GM23338 (cell line): ENCODE data around the gene NEIL1. TPM values are rescaled to one million over a fixed set of nuclear protein-coding genes. Genes with fewer than 3 reads are reported as not detected.

ENCODE experiments used
- ATAC-seq: fragments of 200-7000 bp; cut with Tn5 transposase; 3 replicates; pipeline ENCODE4 v1.9.1; 2020
- DNase-seq: peaks from one replicate; pipeline ENCODE4 v3.0.0-alpha.2; 2015; ENCODE audit warnings: low spot score
- H2AFZ ChIP-seq: fragments of 200-600 bp; sonication (generic); 2 replicates; pipeline ENCODE4 v1.8.0; 2016; ENCODE audit warnings: antibody characterized with exemption, mild to moderate bottlenecking, moderate library complexity
- H3F3A ChIP-seq: fragments of 200-600 bp; sonication (generic); replicated peaks from 2 replicates; pipeline ENCODE4 v1.8.0; 2017; ENCODE audit warnings: antibody characterized with exemption, mixed run types, low read depth
- H3K27ac ChIP-seq: fragments of 200-600 bp; sonication (generic); 2 replicates; pipeline ENCODE4 v1.6.1; 2016; ENCODE audit warnings: low read depth
- H3K27me3 ChIP-seq: fragments of 200-600 bp; sonication (generic); 2 replicates; pipeline ENCODE4 v1.8.0; 2016; ENCODE audit warnings: mild to moderate bottlenecking, mixed run types, moderate library complexity; ENCODE audit not compliant: insufficient read depth
- H3K36me3 ChIP-seq: fragments of 200-600 bp; sonication (generic); 2 replicates; pipeline ENCODE4 v1.8.0; 2016; ENCODE audit warnings: mild to moderate bottlenecking; ENCODE audit not compliant: insufficient read depth
- H3K4me1 ChIP-seq: fragments of 200-600 bp; sonication (generic); 2 replicates; pipeline ENCODE4 v1.8.0; 2016; ENCODE audit warnings: mild to moderate bottlenecking, moderate library complexity; ENCODE audit not compliant: insufficient read depth
- H3K4me2 ChIP-seq: fragments of 200-600 bp; sonication (generic); 2 replicates; pipeline ENCODE4 v1.7.1; 2017; ENCODE audit warnings: mixed run types
- H3K4me3 ChIP-seq: fragments of 200-600 bp; sonication (generic); 2 replicates; pipeline ENCODE4 v1.6.1; 2016; ENCODE audit warnings: mixed run types
- H3K79me2 ChIP-seq: fragments of 200-600 bp; sonication (generic); replicated peaks from 2 replicates; pipeline ENCODE4 v1.8.0; 2017; ENCODE audit warnings: mild to moderate bottlenecking; ENCODE audit not compliant: insufficient read depth
- H3K9me2 ChIP-seq: fragments of 200-600 bp; sonication (generic); 2 replicates; pipeline ENCODE4 v1.8.0; 2017; ENCODE audit not compliant: insufficient read depth
- H4K20me1 ChIP-seq: fragments of 200-600 bp; sonication (generic); replicated peaks from 2 replicates; pipeline ENCODE4 v1.8.0; 2017; ENCODE audit warnings: mild to moderate bottlenecking; ENCODE audit not compliant: insufficient read depth
- H3K27ac Mint-ChIP-seq: 2 replicates; pipeline ENCODE4 v1.8.0; 2020; ENCODE audit warnings: inconsistent platforms, mild to moderate bottlenecking, moderate library complexity, mixed read lengths
- H3K27me3 Mint-ChIP-seq: 3 replicates; pipeline ENCODE4 v1.8.0; 2022; ENCODE audit warnings: low read depth, mild to moderate bottlenecking, moderate library complexity, mixed read lengths, inconsistent platforms; ENCODE audit not compliant: insufficient read depth, poor library complexity
- H3K36me3 Mint-ChIP-seq: 3 replicates; pipeline ENCODE4 v1.8.0; 2021; ENCODE audit warnings: low read depth, mild to moderate bottlenecking, inconsistent platforms, moderate library complexity, mixed read lengths
- H3K4me1 Mint-ChIP-seq: 3 replicates; pipeline ENCODE4 v1.8.0; 2020; ENCODE audit warnings: mild to moderate bottlenecking, inconsistent platforms, mixed read lengths
- H3K4me3 Mint-ChIP-seq: 3 replicates; pipeline ENCODE4 v1.8.0; 2021; ENCODE audit warnings: moderate library complexity, mild to moderate bottlenecking, inconsistent platforms, mixed read lengths
- H3K9me3 Mint-ChIP-seq: 3 replicates; pipeline ENCODE4 v1.8.0; 2020; ENCODE audit warnings: moderate library complexity, mild to moderate bottlenecking, inconsistent platforms, mixed read lengths
- CREB1 ChIP-seq: fragments of 250-450 bp; sonication (Bioruptor Pico); IDR thresholded peaks from 2 replicates; pipeline ENCODE4 v1.5.0; 2020; ENCODE audit warnings: low read depth, mild to moderate bottlenecking, moderate library complexity
- CTCF ChIP-seq, 2 experiments: fragments of 200-600 bp in 1 of 2; sonication (generic) in 1 of 2; conservative IDR thresholded peaks; 2 replicates each; pipeline versions ENCODE4 v1.5.1 to v1.6.1; 2016 to 2017; ENCODE audit warnings: antibody characterized with exemption in 2 of 2, low read depth in 2 of 2, mild to moderate bottlenecking in 2 of 2, moderate library complexity in 1 of 2
- ETS1 ChIP-seq: IDR thresholded peaks from 2 replicates; pipeline ENCODE4 v1.6.1; 2016; ENCODE audit warnings: antibody characterized with exemption
- EZH2 ChIP-seq: fragments of 200-600 bp; sonication (generic); IDR thresholded peaks from one replicate; pipeline ENCODE4 v1.8.0; 2017; ENCODE audit warnings: antibody characterized with exemption, mild to moderate bottlenecking, low read depth; ENCODE audit not compliant: unreplicated experiment
- EZH2phosphoT487 ChIP-seq: fragments of 200-600 bp; sonication (generic); IDR thresholded peaks from one replicate; pipeline ENCODE4 v1.8.1; 2018; ENCODE audit warnings: antibody characterized with exemption; ENCODE audit not compliant: unreplicated experiment
- JUNB ChIP-seq: IDR thresholded peaks from one replicate; pipeline ENCODE4 v1.6.1; 2016; ENCODE audit warnings: antibody characterized with exemption; ENCODE audit not compliant: unreplicated experiment
- NANOG ChIP-seq: IDR thresholded peaks from 2 replicates; pipeline ENCODE4 v1.6.1; 2016; ENCODE audit warnings: antibody characterized with exemption, borderline replicate concordance
- POLR2AphosphoS5 ChIP-seq: IDR thresholded peaks from 2 replicates; pipeline ENCODE4 v1.6.1; 2016; ENCODE audit warnings: antibody characterized with exemption, low read depth
- REST ChIP-seq: IDR thresholded peaks from one replicate; pipeline ENCODE4 v1.6.1; 2018; ENCODE audit warnings: antibody characterized with exemption; ENCODE audit not compliant: unreplicated experiment
- STAT1 ChIP-seq: IDR thresholded peaks from one replicate; pipeline ENCODE4 v1.6.1; 2016; ENCODE audit warnings: antibody characterized with exemption; ENCODE audit not compliant: unreplicated experiment
- ZNF114 ChIP-seq: fragments of 250-450 bp; sonication (Bioruptor Pico); IDR thresholded peaks from 2 replicates; pipeline ENCODE4 v1.5.0; 2020; ENCODE audit warnings: mild to moderate bottlenecking, moderate library complexity
- ZNF331 ChIP-seq: fragments of 250-450 bp; sonication (Bioruptor Pico); IDR thresholded peaks from 2 replicates; pipeline ENCODE4 v1.5.0; 2020; ENCODE audit warnings: low read depth, mild to moderate bottlenecking, moderate library complexity
- polyA plus RNA-seq: library from polyadenylated mRNA; unstranded; fragments of >200 nt; fragmentation: Nextera tagmentation; extraction: Ambion mirVana; gene quantifications from 2 replicates; pipeline ENCODE4 v1.2.1, GENCODE V29; 2016
- total RNA-seq: library from RNA; depleted of rRNA; stranded (reverse); fragments of >200 nt; shearing (Covaris generic); gene quantifications from 2 replicates; pipeline ENCODE4 v1.2.3, GENCODE V29; 2014
- TF ChIP-seq, protein P1 (sequence below): fragments of 250-450 bp; sonication (Bioruptor Pico); IDR thresholded peaks from 2 replicates; pipeline ENCODE4 v1.5.0; 2020; ENCODE audit warnings: mild to moderate bottlenecking, moderate library complexity

The NEIL1 gene
- total and polyA plus RNA-seq, 2 experiments from 2014 or later = 6.2 to 17.0 TPM

DNA sequence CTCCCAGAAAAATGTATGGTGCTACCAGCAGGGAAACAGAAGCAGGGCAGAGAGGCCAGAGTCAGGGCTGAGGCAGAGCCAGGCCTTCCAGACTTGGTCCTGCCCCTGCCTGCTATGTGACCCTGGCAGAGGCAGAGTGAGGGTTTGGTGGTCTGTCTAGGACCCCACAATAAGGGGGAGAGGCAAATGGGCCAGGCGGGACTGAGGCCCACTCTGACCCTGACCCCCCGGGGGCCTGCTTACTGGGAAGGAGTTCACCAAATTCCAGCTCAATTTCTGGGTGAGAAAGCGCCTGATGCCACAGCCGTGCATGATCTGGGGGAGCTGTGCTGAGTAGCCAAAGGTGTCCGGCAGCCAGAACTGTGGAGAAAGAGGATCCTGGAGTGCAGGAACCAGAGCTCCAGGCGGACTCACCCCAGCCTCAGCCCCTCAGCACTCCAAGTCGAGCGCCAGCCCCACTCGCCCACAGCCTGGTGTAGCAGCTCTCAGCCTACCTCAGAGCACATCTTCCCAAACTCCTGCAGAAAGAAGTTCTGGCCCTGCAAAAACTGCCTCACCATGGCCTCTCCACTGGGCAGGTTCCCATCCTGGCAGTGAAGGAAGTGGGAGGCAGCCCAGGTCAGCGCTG lies 14.6 kb downstream of the NEIL1 start:
- Histone ChIP-seq H3K27me3 (no peaks in the 10 kb centered on the region), H3K36me3 (no peaks in the 10 kb centered on the region), H3F3A (no peaks in the 10 kb centered on the region), H3K4me1 (no peaks in the 10 kb centered on the region), H3K4me2 (no peak overlapping the region), H3K27ac (no peak overlapping the region), H3K79me2 (no peaks in the 10 kb centered on the region), H3K9me2 (no peaks in the 10 kb centered on the region), H2AFZ (no peak overlapping the region), H3K4me3 (no peak overlapping the region), H4K20me1 (no peaks in the 10 kb centered on the region)
- Mint-ChIP-seq H3K4me1 (no peaks in the 10 kb centered on the region; the same call in 2 of the 3 replicates), H3K27me3 (peaks cover 15% of the 10 kb centered on the region), H3K27ac (no peak overlapping the region), H3K4me3 (no peak overlapping the region), H3K36me3 (peaks cover 36% of the 10 kb centered on the region), H3K9me3 (no peaks in the 10 kb centered on the region)
- TF ChIP-seq STAT1 = no peak
- no peak for TF ChIP-seq POLR2AphosphoS5
- no peak for TF ChIP-seq CTCF (conservative IDR thresholded peaks at IDR 0.05; ENCODE audit: low read depth in 2 of 2)
- TF ChIP-seq NANOG = no peak
- TF ChIP-seq CREB1 (CRISPR knock-in tag) = no peak
- TF ChIP-seq, protein P1, sequence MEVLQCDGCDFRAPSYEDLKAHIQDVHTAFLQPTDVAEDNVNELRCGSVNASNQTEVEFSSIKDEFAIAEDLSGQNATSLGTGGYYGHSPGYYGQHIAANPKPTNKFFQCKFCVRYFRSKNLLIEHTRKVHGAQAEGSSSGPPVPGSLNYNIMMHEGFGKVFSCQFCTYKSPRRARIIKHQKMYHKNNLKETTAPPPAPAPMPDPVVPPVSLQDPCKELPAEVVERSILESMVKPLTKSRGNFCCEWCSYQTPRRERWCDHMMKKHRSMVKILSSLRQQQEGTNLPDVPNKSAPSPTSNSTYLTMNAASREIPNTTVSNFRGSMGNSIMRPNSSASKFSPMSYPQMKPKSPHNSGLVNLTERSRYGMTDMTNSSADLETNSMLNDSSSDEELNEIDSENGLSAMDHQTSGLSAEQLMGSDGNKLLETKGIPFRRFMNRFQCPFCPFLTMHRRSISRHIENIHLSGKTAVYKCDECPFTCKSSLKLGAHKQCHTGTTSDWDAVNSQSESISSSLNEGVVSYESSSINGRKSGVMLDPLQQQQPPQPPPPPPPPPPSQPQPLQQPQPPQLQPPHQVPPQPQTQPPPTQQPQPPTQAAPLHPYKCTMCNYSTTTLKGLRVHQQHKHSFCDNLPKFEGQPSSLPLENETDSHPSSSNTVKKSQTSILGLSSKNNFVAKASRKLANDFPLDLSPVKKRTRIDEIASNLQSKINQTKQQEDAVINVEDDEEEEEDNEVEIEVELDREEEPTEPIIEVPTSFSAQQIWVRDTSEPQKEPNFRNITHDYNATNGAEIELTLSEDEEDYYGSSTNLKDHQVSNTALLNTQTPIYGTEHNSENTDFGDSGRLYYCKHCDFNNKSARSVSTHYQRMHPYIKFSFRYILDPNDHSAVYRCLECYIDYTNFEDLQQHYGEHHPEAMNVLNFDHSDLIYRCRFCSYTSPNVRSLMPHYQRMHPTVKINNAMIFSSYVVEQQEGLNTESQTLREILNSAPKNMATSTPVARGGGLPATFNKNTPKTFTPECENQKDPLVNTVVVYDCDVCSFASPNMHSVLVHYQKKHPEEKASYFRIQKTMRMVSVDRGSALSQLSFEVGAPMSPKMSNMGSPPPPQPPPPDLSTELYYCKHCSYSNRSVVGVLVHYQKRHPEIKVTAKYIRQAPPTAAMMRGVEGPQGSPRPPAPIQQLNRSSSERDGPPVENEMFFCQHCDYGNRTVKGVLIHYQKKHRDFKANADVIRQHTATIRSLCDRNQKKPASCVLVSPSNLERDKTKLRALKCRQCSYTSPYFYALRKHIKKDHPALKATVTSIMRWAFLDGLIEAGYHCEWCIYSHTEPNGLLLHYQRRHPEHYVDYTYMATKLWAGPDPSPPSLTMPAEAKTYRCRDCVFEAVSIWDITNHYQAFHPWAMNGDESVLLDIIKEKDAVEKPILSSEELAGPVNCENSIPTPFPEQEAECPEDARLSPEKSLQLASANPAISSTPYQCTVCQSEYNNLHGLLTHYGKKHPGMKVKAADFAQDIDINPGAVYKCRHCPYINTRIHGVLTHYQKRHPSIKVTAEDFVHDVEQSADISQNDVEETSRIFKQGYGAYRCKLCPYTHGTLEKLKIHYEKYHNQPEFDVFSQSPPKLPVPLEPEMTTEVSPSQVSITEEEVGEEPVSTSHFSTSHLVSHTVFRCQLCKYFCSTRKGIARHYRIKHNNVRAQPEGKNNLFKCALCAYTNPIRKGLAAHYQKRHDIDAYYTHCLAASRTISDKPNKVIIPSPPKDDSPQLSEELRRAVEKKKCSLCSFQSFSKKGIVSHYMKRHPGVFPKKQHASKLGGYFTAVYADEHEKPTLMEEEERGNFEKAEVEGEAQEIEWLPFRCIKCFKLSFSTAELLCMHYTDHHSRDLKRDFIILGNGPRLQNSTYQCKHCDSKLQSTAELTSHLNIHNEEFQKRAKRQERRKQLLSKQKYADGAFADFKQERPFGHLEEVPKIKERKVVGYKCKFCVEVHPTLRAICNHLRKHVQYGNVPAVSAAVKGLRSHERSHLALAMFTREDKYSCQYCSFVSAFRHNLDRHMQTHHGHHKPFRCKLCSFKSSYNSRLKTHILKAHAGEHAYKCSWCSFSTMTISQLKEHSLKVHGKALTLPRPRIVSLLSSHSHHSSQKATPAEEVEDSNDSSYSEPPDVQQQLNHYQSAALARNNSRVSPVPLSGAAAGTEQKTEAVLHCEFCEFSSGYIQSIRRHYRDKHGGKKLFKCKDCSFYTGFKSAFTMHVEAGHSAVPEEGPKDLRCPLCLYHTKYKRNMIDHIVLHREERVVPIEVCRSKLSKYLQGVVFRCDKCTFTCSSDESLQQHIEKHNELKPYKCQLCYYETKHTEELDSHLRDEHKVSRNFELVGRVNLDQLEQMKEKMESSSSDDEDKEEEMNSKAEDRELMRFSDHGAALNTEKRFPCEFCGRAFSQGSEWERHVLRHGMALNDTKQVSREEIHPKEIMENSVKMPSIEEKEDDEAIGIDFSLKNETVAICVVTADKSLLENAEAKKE (CRISPR knock-in tag) = no peak
- no peak for TF ChIP-seq REST
- TF ChIP-seq ETS1 = no peak
- no peak for TF ChIP-seq EZH2phosphoT487
- TF ChIP-seq JUNB = no peak
- no peak for TF ChIP-seq ZNF114 (CRISPR knock-in tag)
- TF ChIP-seq EZH2 = no peak
- no peak for TF ChIP-seq ZNF331
- no peak for DNase-seq
- ATAC-seq = no peak
